Measurements from ENCODE around the gene RSPH6A. TPM values are rescaled to one million over a fixed set of nuclear protein-coding genes. Genes with fewer than 3 reads are reported as not detected.

The RSPH6A gene
- total RNA-seq, 4 donors from 2014 or later, result 1.1 TPM; not detected in 3

DNA sequence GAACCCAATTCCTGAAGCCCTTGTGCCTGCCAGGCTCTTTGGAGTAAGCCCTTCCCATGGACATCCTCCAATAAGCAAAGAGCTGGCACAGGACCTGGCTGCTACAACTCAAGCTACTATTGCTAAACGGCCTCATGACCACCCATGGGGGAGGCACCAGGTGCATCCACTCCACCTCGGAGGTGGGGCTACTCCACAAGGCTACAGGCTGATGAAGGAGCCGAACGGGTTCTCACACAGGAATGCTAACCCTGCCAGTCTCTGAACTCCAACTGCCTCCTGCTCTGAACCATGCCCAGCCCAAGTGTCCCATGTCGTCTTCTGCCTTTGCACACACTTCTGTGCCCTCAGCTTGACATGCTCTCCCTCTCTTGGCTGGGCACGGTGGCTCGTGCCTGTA lies 37.9 kb upstream of the RSPH6A start:
- Histone ChIP-seq H3K36me3 (peaks cover 0 to 35% (median 14%) of the 10 kb centered on the region in 4 donors), H3K27me3 (no peaks in the 10 kb centered on the region), H3K4me3 (no peak overlapping the region), H3K27ac (no peak overlapping the region), H3K9me3 (no peaks in the 10 kb centered on the region), H3K4me1 (no peaks in the 10 kb centered on the region)
- in situ Hi-C loops (cut with MboI; ENCODE audit: low pct_ligation_motif_present in 1 of 4, low pct_unique_long_range_greater_than_20kb in 1 of 4, low sequenced_read_pairs in 3 of 4), result no loop called here
- WGBS, 2 donors (ENCODE audit: low coverage in 1 of 2), result 82% methylated on average over 6 of the region's 7 CpGs; no CpG with 5 or more reads in 1 of the 2 donors
- TF ChIP-seq POLR2AphosphoS5 (IDR thresholded peaks at IDR 0.05) (no peak), CTCF (IDR thresholded peaks at IDR 0.05) (no peak), EP300 (IDR thresholded peaks at IDR 0.05; ENCODE audit: low read depth) (no peak), POLR2A (IDR thresholded peaks at IDR 0.05) (no peak)
- no peak for DNase-seq
- intact Hi-C loops (cut with DNase I; ENCODE audit: low total_unique reads), result no loop called here

- H3K27me3 ChIP-seq, result no peaks in the 10 kb centered on the region
- no peaks in the 10 kb centered on the region for H3K9me3 ChIP-seq
- H3K36me3 ChIP-seq, result peaks cover 0 to 40% (median 18%) of the 10 kb centered on the region in 4 donors
- no peaks in the 10 kb centered on the region for H3K4me1 ChIP-seq
- WGBS, 2 donors (ENCODE audit: low coverage in 1 of 2), result 83 to 96% methylated on average over 1 to 10 of the region's 10 CpGs
- in situ Hi-C loops (cut with MboI; ENCODE audit: low pct_ligation_motif_present in 1 of 4, low pct_unique_long_range_greater_than_20kb in 1 of 4, low sequenced_read_pairs in 3 of 4) (no loop called here), intact Hi-C loops (cut with DNase I; ENCODE audit: low total_unique reads) (no loop called here)
- no peak for DNase-seq
- no peak for TF ChIP-seq POLR2AphosphoS5 (IDR thresholded peaks at IDR 0.05)
- no peak for TF ChIP-seq EP300 (IDR thresholded peaks at IDR 0.05; ENCODE audit: low read depth)
- no peak for TF ChIP-seq POLR2A (IDR thresholded peaks at IDR 0.05)
- no peak for TF ChIP-seq CTCF (IDR thresholded peaks at IDR 0.05)
- H3K4me3 ChIP-seq, result no peak overlapping the region
- H3K27ac ChIP-seq, result no peak overlapping the region
Measured at GRCh38 chr19:45852145-45852750, 37.1 kb upstream of the RSPH6A start.

- DNase-seq, result no peak
- Histone ChIP-seq H3K27ac (no peak overlapping the region), H3K4me1 (no peaks in the 10 kb centered on the region), H3K27me3 (no peaks in the 10 kb centered on the region), H3K9me3 (no peaks in the 10 kb centered on the region), H3K4me3 (no peak overlapping the region), H3K36me3 (peaks cover 0 to 63% (median 31%) of the 10 kb centered on the region in 4 donors)
- 87 to 100% methylated on average over 2 to 4 of the region's 4 CpGs for WGBS, 2 donors (ENCODE audit: low coverage in 1 of 2)
- in situ Hi-C loops (cut with MboI; ENCODE audit: low pct_ligation_motif_present in 1 of 4, low pct_unique_long_range_greater_than_20kb in 1 of 4, low sequenced_read_pairs in 3 of 4), result no loop called here
- intact Hi-C loops (cut with DNase I; ENCODE audit: low total_unique reads), result no loop called here
- TF ChIP-seq CTCF (IDR thresholded peaks at IDR 0.05) (peak in 1 of 5 experiments; percentile 24), POLR2A (IDR thresholded peaks at IDR 0.05) (no peak), EP300 (IDR thresholded peaks at IDR 0.05; ENCODE audit: low read depth) (no peak), POLR2AphosphoS5 (IDR thresholded peaks at IDR 0.05) (no peak)
Measured at GRCh38 chr19:45848922-45849321, 33.8 kb upstream of the RSPH6A start.

- TF ChIP-seq POLR2A (IDR thresholded peaks at IDR 0.05) (no peak), CTCF (IDR thresholded peaks at IDR 0.05) (no peak), POLR2AphosphoS5 (IDR thresholded peaks at IDR 0.05) (no peak), EP300 (IDR thresholded peaks at IDR 0.05; ENCODE audit: low read depth) (no peak)
- intact Hi-C loops (cut with DNase I; ENCODE audit: low total_unique reads), result no loop called here
- Histone ChIP-seq H3K27me3 (no peaks in the 10 kb centered on the region), H3K9me3 (no peaks in the 10 kb centered on the region), H3K4me3 (no peak overlapping the region), H3K4me1 (no peaks in the 10 kb centered on the region), H3K36me3 (peaks cover 0 to 72% (median 32%) of the 10 kb centered on the region in 4 donors), H3K27ac (no peak overlapping the region)
- in situ Hi-C loops (cut with MboI; ENCODE audit: low pct_ligation_motif_present in 1 of 4, low pct_unique_long_range_greater_than_20kb in 1 of 4, low sequenced_read_pairs in 3 of 4), result no loop called here
- no peak for DNase-seq
- WGBS, 2 donors (ENCODE audit: low coverage in 1 of 2), result 94% methylated on average over 13 of the region's 13 CpGs; no CpG with 5 or more reads in 1 of the 2 donors
Measured at GRCh38 chr19:45847663-45848062, 32.6 kb upstream of the RSPH6A start.
